Liver (tissue), 9 donors: ENCODE measurements around the gene LOXL4. TPM values are rescaled to one million over a fixed set of nuclear protein-coding genes. Genes with fewer than 3 reads are reported as not detected.

Experiments used
- DNase-seq: peaks from one replicate; pipeline ENCODE4 v3.0.0-alpha.2; 2017; ENCODE audit warnings: low spot score
- H3K27ac ChIP-seq, 2 donors: one replicate each; pipeline ENCODE4 v1.7.0; 2013; ENCODE audit warnings: inconsistent platforms in 2 of 2, low read length in 2 of 2, control low read depth in 1 of 2, low read depth in 1 of 2, mild to moderate bottlenecking in 1 of 2
- H3K27me3 ChIP-seq, 4 donors: one replicate each; pipeline versions ENCODE4 v1.6.1 to v1.7.0; 2013; ENCODE audit warnings: low read length in 3 of 4, inconsistent platforms in 1 of 4, mild to moderate bottlenecking in 1 of 4, moderate library complexity in 1 of 4; ENCODE audit not compliant: control insufficient read depth in 4 of 4, insufficient read depth in 4 of 4
- H3K36me3 ChIP-seq, 4 donors: one replicate each; pipeline versions ENCODE4 v1.6.1 to v1.7.0; 2013; ENCODE audit warnings: low read length in 3 of 4, mild to moderate bottlenecking in 3 of 4, low read depth in 1 of 4, moderate library complexity in 1 of 4; ENCODE audit not compliant: control insufficient read depth in 4 of 4, insufficient read depth in 3 of 4
- H3K4me1 ChIP-seq, 4 donors: one replicate each; pipeline versions ENCODE4 v1.6.1 to v1.7.0; 2013; ENCODE audit warnings: low read length in 3 of 4, mild to moderate bottlenecking in 3 of 4, moderate library complexity in 1 of 4; ENCODE audit not compliant: control insufficient read depth in 4 of 4, insufficient read depth in 4 of 4
- H3K4me3 ChIP-seq, 3 donors: one replicate each; pipeline versions ENCODE4 v1.6.1 to v1.7.0; 2013; ENCODE audit warnings: low read length in 3 of 3, control low read depth in 1 of 3, low read depth in 1 of 3, mild to moderate bottlenecking in 1 of 3
- H3K9ac ChIP-seq, 2 donors: one replicate each; pipeline ENCODE4 v1.7.0; 2013; ENCODE audit warnings: low read length in 2 of 2, mild to moderate bottlenecking in 2 of 2, moderate library complexity in 2 of 2, control low read depth in 1 of 2, low read depth in 1 of 2
- H3K9me3 ChIP-seq, 4 donors: one replicate each; pipeline versions ENCODE4 v1.6.1 to v1.7.0; 2013; ENCODE audit warnings: low read length in 3 of 4; ENCODE audit not compliant: control insufficient read depth in 4 of 4
- ATF3 ChIP-seq: IDR thresholded peaks from 2 replicates; pipeline ENCODE4 v1.6.1; 2016; ENCODE audit warnings: antibody characterized with exemption
- CTCF ChIP-seq: fragments of 150-350 bp; IDR thresholded peaks from 2 replicates; pipeline ENCODE4 v1.5.1; 2017; ENCODE audit warnings: improper control_type of control experiment, low read depth, low read length; ENCODE audit not compliant: missing input control
- EGR1 ChIP-seq, 2 donors: IDR thresholded peaks; 2 replicates each; pipeline ENCODE4 v1.6.1; 2016 to 2018; ENCODE audit warnings: antibody characterized with exemption in 2 of 2, low read depth in 2 of 2
- FOXA1 ChIP-seq: IDR thresholded peaks from 2 replicates; pipeline ENCODE4 v1.6.1; 2016; ENCODE audit warnings: antibody characterized with exemption
- FOXA2 ChIP-seq: IDR thresholded peaks from 2 replicates; pipeline ENCODE4 v1.6.1; 2016; ENCODE audit warnings: antibody characterized with exemption
- HNF4A ChIP-seq, 2 donors: conservative IDR thresholded peaks; 2 replicates each; pipeline ENCODE4 v1.6.1; 2016; ENCODE audit warnings: antibody characterized with exemption in 2 of 2, mild to moderate bottlenecking in 2 of 2
- HNF4G ChIP-seq: IDR thresholded peaks from 2 replicates; pipeline ENCODE4 v1.6.1; 2016; ENCODE audit warnings: antibody characterized with exemption
- JUND ChIP-seq, 2 donors: IDR thresholded peaks; 2 replicates each; pipeline ENCODE4 v1.6.1; 2016; ENCODE audit warnings: antibody characterized with exemption in 2 of 2
- NR2F2 ChIP-seq: IDR thresholded peaks from 2 replicates; pipeline ENCODE4 v1.6.1; 2016; ENCODE audit warnings: antibody characterized with exemption
- RXRA ChIP-seq, 2 donors: IDR thresholded peaks; 2 replicates each; pipeline ENCODE4 v1.6.1; 2017 to 2018; ENCODE audit warnings: antibody characterized with exemption in 2 of 2, mild to moderate bottlenecking in 1 of 2
- SP1 ChIP-seq: IDR thresholded peaks from 2 replicates; pipeline ENCODE4 v1.6.1; 2018; ENCODE audit warnings: antibody characterized with exemption, mild to moderate bottlenecking
- TAF1 ChIP-seq: conservative IDR thresholded peaks from 2 replicates; pipeline ENCODE4 v1.6.1; 2016; ENCODE audit warnings: antibody characterized with exemption, mild to moderate bottlenecking
- YY1 ChIP-seq: IDR thresholded peaks from 2 replicates; pipeline ENCODE4 v1.6.1; 2016; ENCODE audit warnings: antibody characterized with exemption, mild to moderate bottlenecking
- ZBTB33 ChIP-seq: IDR thresholded peaks from 2 replicates; pipeline ENCODE4 v1.6.1; 2016; ENCODE audit warnings: antibody characterized with exemption
- WGBS: extraction: QIAGEN DNeasy Blood & Tissue Kit; methylation state at CpG from one replicate; pipeline ENCODE4 v1.1.7; 2013; 5-methylcytosine and 5-hydroxymethylcytosine counted together
- polyA plus RNA-seq, 2 donors: library from polyadenylated mRNA; stranded (reverse) in 1 of 2; unstranded in 1 of 2; fragments of 200-250 nt in 1 of 2; fragments of >200 nt in 1 of 2; fragmentation: Nextera tagmentation in 1 of 2; extraction: Ambion mirVana in 1 of 2; gene quantifications; one replicate each; pipeline versions ENCODE4 v1.2.1 to v1.2.3, GENCODE V29; 2013 to 2015
- total RNA-seq, 2 donors: library from RNA; depleted of rRNA; stranded (reverse); fragments of >200 nt; gene quantifications; one replicate each; pipeline ENCODE4 v1.2.3, GENCODE V29; 2014
- TF ChIP-seq, protein P1 (sequence below): IDR thresholded peaks from 2 replicates; pipeline ENCODE4 v1.6.1; 2016; ENCODE audit warnings: antibody characterized with exemption, mild to moderate bottlenecking
- TF ChIP-seq, protein P2 (sequence below): IDR thresholded peaks from 2 replicates; pipeline ENCODE4 v1.6.1; 2016; ENCODE audit warnings: antibody characterized with exemption
- donor health status: healthy.
- donor health status: healthy.
- donor health status: healthy.
- donor health status: healthy.
- donor health status: healthy.

The LOXL4 gene
- total and polyA plus RNA-seq, 4 donors = 0.38 to 18.5 (median 1.0) TPM

- no peak overlapping the region for H3K9ac ChIP-seq
- H3K27ac ChIP-seq = no peak overlapping the region
- H3K27me3 ChIP-seq = peaks cover 0 to 4% (median 1%) of the 10 kb centered on the region in 4 donors
- 87% methylated on average over 7 of the region's 7 CpGs for WGBS
- no peak for TF ChIP-seq SP1
- TF ChIP-seq CTCF = no peak
- TF ChIP-seq NR2F2 = no peak
- no peak for TF ChIP-seq ATF3
- no peaks in the 10 kb centered on the region for H3K9me3 ChIP-seq
- H3K4me3 ChIP-seq = no peak overlapping the region
- no peaks in the 10 kb centered on the region for H3K36me3 ChIP-seq
- no peaks in the 10 kb centered on the region for H3K4me1 ChIP-seq
- no peak for DNase-seq
Observed at GRCh38 chr10:98300526-98301229, 32.7 kb upstream of the LOXL4 start.

- no peak overlapping the region for H3K9ac ChIP-seq
- H3K27ac ChIP-seq = no peak overlapping the region
- no peaks in the 10 kb centered on the region for H3K36me3 ChIP-seq
- H3K9me3 ChIP-seq = no peaks in the 10 kb centered on the region
- no peak overlapping the region for H3K4me3 ChIP-seq
- H3K27me3 ChIP-seq = peaks cover 0 to 4% (median 0%) of the 10 kb centered on the region in 4 donors
- 62% methylated on average over 9 of the region's 9 CpGs for WGBS
- no peaks in the 10 kb centered on the region for H3K4me1 ChIP-seq
- TF ChIP-seq, protein P1, sequence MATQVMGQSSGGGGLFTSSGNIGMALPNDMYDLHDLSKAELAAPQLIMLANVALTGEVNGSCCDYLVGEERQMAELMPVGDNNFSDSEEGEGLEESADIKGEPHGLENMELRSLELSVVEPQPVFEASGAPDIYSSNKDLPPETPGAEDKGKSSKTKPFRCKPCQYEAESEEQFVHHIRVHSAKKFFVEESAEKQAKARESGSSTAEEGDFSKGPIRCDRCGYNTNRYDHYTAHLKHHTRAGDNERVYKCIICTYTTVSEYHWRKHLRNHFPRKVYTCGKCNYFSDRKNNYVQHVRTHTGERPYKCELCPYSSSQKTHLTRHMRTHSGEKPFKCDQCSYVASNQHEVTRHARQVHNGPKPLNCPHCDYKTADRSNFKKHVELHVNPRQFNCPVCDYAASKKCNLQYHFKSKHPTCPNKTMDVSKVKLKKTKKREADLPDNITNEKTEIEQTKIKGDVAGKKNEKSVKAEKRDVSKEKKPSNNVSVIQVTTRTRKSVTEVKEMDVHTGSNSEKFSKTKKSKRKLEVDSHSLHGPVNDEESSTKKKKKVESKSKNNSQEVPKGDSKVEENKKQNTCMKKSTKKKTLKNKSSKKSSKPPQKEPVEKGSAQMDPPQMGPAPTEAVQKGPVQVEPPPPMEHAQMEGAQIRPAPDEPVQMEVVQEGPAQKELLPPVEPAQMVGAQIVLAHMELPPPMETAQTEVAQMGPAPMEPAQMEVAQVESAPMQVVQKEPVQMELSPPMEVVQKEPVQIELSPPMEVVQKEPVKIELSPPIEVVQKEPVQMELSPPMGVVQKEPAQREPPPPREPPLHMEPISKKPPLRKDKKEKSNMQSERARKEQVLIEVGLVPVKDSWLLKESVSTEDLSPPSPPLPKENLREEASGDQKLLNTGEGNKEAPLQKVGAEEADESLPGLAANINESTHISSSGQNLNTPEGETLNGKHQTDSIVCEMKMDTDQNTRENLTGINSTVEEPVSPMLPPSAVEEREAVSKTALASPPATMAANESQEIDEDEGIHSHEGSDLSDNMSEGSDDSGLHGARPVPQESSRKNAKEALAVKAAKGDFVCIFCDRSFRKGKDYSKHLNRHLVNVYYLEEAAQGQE = peak; percentile 91
- no peak for TF ChIP-seq NR2F2
- no peak for DNase-seq
Observed at GRCh38 chr10:98299341-98299740, 31.3 kb upstream of the LOXL4 start.

DNA sequence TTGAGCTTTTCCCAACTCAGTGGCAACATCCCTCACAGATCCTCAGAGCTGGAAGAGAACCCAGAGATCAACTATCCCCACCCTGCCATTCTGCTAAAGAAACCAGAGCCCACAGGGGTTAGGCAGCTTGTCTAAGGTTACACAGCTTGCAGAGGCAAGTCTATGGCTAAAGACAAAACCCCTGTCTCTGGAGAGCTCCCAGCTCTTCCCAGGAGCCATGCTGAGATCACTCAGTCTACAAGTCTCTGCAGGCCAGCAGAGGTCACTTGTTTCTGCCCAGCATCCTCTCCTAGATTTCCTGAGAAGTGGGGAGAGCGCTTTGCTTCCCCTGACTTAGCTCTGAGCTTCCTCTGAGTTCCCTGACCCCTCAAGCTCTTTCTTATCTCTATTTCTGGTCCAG lies 28.5 kb upstream of the LOXL4 start:
- H3K27me3 ChIP-seq = peaks cover 0 to 4% (median 0%) of the 10 kb centered on the region in 4 donors
- DNase-seq = no peak
- 87% methylated on average over 1 of the region's 1 CpG for WGBS
- no peak for TF ChIP-seq YY1
- TF ChIP-seq FOXA2 = no peak
- no peak for TF ChIP-seq ATF3
- no peak for TF ChIP-seq RXRA (IDR thresholded peaks at IDR 0.05)
- no peak for TF ChIP-seq CTCF
- TF ChIP-seq, protein P2, sequence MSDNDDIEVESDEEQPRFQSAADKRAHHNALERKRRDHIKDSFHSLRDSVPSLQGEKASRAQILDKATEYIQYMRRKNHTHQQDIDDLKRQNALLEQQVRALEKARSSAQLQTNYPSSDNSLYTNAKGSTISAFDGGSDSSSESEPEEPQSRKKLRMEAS = no peak
- no peak for TF ChIP-seq EGR1 (IDR thresholded peaks at IDR 0.05; ENCODE audit: low read depth in 2 of 2)
- no peak for TF ChIP-seq NR2F2
- TF ChIP-seq HNF4A (conservative IDR thresholded peaks at IDR 0.05) = no peak
- no peak for TF ChIP-seq TAF1
- TF ChIP-seq ZBTB33 = no peak
- no peak for TF ChIP-seq JUND (IDR thresholded peaks at IDR 0.05)
- TF ChIP-seq HNF4G = no peak
- TF ChIP-seq FOXA1 = no peak

More for the DNA sequence above, 28.5 kb upstream of the LOXL4 start:
- Histone ChIP-seq H3K4me3 (no peak overlapping the region), H3K27ac (no peak overlapping the region), H3K9ac (no peak overlapping the region), H3K36me3 (no peaks in the 10 kb centered on the region), H3K4me1 (no peaks in the 10 kb centered on the region), H3K9me3 (no peaks in the 10 kb centered on the region)
